ENCODE measurements around the gene SERPINB5.

DNA sequence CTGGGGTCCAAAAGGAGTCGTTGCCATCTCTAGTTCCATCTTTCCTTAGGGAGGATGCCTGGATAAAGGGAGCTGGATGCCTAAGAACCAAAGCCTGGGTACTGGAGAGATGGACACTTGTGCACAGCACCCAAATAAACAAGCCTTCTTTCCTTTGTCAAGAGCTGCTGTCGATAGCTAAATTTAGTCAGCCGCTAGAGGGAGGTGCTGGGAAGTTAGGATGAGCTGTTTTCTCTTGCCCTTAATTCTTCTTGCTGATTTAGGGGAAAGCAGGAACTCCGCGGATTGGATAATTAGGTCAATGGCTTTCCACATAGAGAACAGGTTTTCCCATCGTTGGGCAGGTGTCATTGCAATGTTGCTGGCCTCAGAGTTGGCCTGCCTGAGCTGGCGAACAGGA, 34.5 kb downstream of the SERPINB5 start:
- TF ChIP-seq, protein P1, sequence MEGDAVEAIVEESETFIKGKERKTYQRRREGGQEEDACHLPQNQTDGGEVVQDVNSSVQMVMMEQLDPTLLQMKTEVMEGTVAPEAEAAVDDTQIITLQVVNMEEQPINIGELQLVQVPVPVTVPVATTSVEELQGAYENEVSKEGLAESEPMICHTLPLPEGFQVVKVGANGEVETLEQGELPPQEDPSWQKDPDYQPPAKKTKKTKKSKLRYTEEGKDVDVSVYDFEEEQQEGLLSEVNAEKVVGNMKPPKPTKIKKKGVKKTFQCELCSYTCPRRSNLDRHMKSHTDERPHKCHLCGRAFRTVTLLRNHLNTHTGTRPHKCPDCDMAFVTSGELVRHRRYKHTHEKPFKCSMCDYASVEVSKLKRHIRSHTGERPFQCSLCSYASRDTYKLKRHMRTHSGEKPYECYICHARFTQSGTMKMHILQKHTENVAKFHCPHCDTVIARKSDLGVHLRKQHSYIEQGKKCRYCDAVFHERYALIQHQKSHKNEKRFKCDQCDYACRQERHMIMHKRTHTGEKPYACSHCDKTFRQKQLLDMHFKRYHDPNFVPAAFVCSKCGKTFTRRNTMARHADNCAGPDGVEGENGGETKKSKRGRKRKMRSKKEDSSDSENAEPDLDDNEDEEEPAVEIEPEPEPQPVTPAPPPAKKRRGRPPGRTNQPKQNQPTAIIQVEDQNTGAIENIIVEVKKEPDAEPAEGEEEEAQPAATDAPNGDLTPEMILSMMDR (conservative IDR thresholded peaks at IDR 0.05; ENCODE audit: low read length) = peak; percentile 61
- TF ChIP-seq EZH2phosphoT487 (IDR thresholded peaks at IDR 0.05; ENCODE audit: borderline replicate concordance) = no peak

Data from Loucy (cell line).